Tongue (tissue), 2 donors: ENCODE results near the gene FIGNL1. TPM values are rescaled to one million over a fixed set of nuclear protein-coding genes. Genes with fewer than 3 reads are reported as not detected.
A peak's percentile ranks its signal among the peaks of the same experiment; 100 is the strongest.

Experiments
- DNase-seq: peaks from one replicate; pipeline ENCODE4 v3.0.0-alpha.2; 2015
- total RNA-seq: library from RNA; depleted of rRNA; stranded (reverse); fragments of >200 nt; gene quantifications from one replicate; pipeline ENCODE4 v1.2.3, GENCODE V29; 2014

Gene FIGNL1, protein sequence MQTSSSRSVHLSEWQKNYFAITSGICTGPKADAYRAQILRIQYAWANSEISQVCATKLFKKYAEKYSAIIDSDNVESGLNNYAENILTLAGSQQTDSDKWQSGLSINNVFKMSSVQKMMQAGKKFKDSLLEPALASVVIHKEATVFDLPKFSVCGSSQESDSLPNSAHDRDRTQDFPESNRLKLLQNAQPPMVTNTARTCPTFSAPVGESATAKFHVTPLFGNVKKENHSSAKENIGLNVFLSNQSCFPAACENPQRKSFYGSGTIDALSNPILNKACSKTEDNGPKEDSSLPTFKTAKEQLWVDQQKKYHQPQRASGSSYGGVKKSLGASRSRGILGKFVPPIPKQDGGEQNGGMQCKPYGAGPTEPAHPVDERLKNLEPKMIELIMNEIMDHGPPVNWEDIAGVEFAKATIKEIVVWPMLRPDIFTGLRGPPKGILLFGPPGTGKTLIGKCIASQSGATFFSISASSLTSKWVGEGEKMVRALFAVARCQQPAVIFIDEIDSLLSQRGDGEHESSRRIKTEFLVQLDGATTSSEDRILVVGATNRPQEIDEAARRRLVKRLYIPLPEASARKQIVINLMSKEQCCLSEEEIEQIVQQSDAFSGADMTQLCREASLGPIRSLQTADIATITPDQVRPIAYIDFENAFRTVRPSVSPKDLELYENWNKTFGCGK
- 19.5 TPM for total RNA-seq

DNA sequence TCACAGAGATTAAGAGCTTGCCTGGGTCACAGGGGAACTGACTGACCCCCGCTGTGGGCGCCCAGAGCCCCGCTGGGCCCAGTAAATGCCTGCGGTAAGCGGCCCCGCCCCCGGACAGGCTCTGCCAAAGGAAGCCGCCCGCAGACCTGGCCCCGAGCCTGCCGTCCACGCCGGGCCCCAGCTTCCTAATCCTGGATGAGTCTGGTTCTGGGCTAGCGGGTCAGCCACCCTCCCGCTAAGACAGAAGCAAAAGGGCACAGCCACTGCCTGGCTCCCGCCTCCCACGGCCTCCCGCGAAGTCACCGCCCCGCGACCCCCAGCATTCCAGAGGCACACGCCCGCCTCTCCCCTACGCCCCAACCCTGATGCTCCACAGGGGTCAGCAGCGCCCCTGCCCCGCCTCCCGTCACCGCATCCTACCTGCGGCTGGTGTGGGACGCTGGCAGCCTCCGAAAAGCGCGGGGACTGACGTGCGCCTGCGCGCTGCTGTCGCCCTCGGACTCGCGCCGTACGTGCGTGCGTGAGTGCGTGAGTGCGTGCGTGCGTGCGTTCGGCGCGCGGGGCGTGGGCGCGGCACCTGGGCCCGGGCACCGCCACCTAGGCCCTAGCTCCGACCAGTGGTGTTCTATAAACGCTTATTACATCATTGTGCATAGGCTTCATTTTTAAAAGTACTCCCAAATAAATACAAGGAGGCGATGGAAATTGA, at the start of gene FIGNL1:
FIGNL1 (minus strand) TSS at position 470 of the 709 bp plus-strand sequence. CDS start 3,063 bp downstream, outside the sequence.
- peak; percentile 86 for DNase-seq

DNA sequence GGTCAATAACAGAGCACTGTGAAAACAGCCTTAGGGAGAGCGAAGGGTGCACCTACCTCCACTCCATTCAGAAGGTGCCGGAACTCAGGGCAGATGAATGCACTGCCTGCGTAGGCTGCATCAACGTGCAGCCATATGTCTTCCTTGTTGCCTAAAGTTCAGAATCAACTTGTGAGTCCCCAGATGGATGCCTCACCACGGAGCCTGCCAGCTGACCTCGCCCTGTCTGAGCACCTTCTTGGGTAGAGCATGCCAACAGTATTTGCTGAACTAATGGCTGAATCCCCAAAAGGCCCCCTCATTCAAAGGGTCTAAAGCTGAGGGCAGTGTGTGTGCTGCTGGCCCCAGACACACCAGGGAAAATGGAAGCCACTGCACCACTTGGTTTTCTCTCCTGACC, 48.9 kb upstream of the FIGNL1 start:
- DNase-seq = no peak

DNA sequence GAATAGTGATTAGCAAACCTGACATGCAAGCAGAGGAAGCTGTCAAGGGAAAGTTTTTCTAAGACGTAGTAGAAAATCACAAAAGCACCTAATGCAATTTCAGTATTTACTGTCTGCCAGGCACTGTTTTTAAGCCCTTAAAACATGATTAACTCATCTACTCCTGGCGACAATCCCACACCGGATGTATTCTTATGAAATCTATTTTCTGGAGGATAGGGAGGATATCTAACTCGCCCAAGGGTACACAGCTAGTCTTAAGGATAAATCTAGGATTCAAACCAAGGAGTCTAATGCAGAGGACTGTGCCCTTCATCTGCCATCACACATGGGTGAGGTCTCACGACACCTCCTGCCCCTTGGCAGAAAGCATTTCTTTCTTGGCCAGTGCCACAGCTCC, 47.8 kb upstream of the FIGNL1 start:
- DNase-seq = no peak

DNA sequence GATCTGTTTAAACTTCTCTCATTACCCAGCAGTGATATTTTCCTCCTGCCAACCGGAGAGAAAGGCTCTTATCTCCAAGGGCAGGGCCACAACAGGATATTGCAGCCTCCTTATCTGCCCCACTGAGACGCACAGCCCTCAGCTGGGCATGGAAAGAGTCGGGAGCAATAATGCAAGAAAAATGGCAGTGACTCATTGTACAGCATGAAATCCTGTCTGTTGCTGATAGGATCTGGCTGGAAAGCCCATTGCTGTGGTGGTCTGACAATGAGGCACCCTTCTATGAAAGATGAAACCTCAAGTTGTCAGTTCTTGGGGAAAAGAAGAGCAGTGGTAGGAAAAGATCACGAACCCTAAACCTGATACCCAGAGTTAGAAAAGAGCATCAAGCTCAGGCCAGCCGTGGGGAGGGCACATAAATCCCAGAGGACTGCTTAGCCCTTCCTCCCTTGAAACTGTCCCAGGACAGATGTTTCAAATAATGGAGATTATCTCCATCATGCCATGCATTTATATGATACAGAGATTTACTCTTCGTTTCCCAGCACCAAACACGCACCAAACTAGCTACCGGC, 47.0 kb upstream of the FIGNL1 start:
- DNase-seq = peak; percentile 54

DNA sequence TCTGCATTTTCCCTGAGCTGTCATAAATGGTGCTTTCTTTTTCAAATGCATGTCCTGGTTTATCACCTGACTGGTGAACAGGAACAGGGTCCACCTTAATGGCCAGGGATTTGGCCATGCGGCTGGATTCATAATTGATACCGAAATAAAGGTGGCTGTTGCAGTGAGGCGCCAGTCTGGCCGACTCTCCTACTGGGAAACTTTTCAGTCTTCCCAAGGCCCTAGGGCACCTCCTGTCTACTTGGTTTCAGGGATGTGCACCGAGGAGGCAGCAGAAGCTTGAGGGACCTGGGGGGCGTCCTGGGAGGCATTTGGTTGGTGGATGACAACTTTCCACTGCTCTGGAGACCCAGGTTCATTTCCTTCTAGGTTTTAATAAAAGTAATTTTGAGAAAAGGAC, 46.4 kb upstream of the FIGNL1 start:
- DNase-seq = no peak

DNA sequence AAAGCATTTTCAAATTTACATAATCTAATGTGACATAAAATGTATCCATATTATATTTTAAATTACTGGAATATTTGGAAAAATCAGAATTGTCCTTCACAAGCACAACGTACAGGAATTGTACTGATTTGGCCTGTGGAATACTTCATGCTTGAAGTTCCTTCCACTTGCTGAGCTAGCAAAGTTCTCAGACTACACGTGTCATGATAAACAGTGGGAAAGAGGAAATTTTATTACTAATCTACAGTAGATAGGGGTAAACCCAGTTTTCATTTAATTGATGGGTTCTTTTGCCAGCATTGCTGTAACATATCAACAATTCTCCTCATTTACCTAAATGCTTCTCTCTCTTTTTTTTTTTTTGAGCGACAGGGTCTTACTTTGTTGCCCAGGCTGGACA, 45.6 kb upstream of the FIGNL1 start:
- DNase-seq = no peak

DNA sequence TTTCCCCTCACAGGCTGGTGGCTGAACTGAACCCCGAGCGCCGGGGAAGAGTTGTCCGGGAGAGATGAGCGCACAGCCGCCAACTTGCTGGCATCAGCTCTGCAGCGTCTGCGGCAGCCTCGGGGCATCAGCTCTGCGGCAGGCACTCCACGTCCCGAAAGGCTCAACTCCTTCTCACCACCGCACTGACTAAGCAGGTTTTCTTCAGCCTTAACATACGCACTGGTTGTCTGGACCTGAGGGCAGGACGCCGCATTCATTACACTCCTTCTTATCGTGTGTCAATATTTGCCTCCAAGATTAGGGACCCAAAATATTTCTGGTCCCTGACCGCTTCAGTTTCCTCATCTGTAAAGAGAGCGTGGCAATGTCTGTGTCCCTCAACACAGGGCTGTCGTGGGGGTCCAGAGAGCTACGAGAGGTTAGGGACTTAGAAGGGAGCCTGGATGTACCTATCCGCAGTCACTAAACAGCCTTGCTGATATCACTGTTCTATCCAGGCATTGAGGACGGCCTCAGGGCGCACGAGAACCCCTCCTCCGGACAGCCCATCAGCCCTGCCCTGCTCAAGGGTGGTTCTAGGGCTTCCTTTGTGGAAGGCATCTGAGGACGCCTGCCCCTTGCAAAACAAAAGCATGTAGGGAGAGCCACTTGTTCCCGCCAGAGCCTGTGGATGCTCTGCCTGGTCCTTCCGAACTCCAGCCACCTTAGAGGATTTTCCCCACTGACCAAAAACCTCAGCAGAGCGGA, 42.8 kb upstream of the FIGNL1 start:
- DNase-seq = no peak

DNA sequence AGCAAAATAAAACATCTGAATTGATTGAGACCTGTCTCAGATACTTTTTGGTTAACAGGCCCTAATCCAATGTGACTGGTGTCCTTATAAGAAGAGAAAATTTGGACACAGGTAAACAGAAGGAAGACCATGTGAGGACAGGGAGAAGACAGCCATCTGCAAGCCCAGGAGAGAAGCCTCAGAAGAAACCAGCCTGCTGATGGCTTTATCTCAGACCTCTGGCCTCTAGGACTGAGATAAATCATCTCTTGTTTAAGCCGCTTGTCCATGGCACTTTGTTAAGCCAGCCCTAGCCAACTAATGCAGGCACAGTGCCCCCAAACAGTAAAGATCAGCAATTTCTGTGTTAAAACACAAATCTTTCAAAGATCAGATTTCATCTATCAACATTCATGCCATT, 41.8 kb upstream of the FIGNL1 start:
- no peak for DNase-seq

DNA sequence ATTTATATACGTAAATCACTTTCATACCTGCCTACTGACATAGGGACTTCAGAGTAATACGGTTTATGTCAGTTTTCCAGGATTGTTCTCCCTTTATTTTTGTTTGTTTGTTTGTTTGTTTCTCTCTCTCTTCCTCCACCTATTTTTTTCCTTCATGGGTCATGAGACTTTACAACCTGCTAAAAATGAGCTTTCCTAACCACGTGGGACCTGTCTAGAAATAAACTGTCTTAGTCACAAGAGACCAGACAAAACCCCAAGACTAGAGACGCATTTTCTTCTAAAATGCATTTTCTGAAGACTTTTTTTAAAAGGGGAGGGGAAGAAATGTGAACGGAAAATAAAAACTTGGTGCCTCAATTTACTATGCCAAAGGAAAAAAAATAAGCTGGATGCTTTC, 41.1 kb upstream of the FIGNL1 start:
- DNase-seq = no peak

DNA sequence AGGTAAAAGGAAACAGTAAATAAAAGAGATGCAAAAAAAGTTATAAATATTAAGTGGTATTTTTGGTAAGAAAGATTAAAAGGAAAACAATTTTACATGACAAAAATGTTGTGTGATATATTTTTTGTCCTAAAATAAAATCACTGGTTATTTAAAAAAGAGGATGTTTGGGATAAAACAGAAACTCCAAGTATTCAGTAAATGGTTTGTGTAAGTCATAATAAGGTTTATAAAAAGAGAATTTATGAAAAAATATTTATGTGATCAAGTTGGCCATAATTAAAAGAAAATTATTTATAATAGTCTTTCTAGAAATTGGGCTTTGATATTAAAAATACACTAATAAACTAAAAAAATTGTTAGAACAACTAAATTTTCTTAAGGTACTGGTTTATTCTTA, 38.2 kb upstream of the FIGNL1 start:
- DNase-seq = no peak

DNA sequence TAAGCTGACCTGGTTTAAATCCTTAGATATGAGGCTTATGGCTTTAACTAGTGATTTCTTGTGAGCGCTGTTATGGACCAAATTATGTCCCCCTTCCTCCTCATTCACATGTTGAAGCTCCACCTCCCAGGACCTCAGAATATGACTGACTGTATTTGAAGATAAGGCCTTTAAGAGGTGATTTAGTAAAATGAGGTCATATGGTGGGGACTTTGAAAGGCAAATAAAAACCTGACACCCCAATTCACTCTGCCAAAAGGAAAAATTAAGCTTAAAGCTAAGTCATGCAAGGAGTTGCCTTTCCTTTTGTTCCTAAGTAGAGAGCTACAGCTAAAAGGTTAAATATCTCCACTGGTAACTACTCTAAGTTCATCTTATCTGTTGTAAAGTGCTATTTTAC, 36.4 kb upstream of the FIGNL1 start:
- no peak for DNase-seq

DNA sequence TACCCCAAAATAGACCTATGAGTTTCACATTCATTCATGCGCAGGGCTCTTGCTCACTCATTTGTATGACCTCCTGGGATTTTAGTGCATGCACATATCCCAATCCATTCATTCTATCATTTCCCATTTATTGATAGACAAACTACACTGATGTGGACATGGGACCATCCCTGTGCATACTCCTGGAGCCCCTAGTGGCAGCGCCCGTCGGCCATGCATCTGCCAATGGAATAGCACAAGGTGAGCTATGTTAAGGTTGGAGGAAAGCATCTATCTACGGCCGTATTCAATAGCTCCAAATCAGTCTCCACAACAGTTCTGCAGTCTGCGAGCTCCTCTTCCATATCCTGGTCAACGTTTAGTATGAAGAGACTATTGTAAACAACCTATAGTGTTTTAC, 31.7 kb upstream of the FIGNL1 start:
- DNase-seq = no peak

DNA sequence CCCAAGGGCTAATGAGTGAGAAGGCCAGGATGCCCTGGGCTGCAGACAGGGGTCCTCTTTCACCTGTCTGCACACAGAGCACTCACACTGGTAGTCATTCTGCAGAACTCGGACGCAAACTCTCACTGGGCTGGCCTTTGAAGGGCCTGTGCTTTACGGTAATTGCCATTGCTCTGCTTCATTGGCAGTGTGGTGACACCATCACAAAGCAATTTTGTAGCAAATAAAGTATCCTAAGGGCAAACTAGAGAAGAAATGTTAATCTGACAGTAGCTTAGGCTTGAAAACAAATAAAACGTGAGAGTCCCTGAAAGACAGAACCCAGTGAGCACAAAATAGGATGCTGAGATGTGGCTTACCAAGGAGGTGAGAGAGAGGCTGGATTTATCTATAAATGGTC, 30.6 kb upstream of the FIGNL1 start:
- DNase-seq = no peak

DNA sequence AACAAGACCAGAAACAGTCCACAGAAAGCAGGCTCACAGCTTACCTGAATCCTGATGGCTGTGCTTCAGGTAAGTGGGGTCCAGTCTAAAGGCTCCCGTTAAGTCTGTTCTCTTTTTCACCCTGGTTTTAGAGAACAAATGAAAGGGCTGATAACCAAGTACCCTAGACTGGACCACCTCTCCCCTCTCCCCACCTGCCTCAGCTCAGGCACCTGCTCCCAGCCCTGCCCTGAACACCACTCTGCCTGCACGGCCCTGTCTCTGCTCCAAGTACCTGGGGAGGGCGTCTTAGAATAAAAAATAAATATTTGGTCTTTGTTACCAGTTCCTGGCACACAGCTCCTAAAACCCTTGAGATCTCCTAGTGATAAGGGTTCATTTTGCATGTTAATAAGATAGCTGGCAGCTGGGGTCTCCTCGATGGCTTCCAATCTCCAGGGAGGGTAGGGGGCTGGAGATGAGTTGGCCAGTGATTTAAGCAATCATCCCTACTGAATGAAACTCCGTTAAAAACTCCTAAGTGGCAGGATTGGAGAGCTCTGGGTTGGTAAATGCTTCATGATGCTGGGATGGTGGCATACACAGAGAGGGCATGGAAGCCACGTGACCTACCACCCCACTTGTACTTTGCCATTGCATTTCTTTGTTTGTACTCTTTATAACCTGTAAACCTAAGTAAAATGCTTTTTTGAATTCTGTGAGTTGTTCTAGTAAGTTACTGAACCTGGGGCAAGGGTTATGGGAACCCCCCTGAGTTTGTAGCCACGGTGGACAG, 29.8 kb upstream of the FIGNL1 start:
- no peak for DNase-seq

DNA sequence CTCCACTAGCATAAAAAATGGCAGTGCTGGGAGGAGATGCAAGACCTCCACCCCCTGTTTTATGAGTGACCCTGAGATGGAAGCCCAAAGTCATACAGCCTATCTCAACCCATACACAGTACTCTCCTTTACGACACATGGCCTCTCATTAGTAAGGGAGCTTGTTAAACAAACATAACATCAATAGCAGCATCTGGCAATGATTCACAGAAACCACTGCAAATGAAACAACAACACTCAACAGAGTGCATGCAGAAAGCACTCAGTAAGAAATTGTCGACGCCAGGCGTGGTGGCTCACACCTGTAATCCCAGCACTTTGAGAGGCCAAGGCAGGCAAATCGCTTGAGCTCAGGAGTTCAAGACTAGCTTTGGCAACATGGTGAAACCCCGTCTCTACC, 27.5 kb upstream of the FIGNL1 start:
- no peak for DNase-seq

DNA sequence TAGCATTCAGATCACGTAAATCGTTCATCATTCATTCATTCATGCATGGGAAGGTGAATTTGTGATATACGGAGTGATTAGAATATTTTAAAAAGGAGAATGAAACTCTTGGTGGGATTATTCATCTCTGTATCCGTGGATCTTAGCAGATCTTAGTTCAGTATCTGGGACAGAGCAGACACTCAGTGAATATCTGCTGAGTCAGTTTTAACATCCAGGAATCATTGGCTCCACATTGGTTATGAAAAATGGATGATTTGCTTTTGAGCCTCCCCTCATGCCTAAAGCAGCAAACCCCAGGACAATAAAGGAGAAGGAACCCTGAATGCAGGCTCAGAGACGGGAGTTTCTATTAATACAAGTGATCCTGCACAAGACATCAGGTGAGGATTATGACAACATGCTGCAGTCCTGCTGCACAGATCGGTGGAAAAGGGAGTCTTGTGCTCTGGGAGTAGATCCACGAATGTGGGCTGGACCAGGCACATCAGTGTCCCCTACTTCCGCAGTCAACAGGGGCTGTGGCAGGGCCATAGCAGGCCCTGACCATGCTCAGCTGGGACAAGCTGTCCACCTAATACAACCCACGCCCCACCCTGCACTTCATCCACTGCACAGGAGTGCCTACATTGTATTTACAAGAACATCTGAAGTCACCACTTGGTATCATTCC, 26.9 kb upstream of the FIGNL1 start:
- DNase-seq = no peak

DNA sequence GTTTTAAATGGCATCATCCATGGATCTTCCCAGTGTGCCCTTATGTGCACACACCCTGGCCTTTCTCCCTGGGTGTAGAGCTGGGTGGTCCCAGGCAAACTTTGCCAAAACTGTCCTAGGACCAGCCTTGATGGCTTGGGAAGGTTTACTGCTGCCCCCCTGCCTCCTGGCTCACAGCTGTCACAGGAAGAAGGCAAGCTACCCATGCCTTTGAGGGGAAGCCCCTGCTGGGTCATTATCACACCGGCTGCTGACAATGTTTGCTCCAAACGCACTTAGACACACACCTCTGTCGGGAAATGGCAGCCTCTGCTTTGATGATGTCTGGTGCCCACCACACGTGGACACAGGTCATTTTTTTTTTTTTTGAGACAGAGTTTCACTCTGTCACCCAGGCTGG, 25.2 kb upstream of the FIGNL1 start:
- no peak for DNase-seq

DNA sequence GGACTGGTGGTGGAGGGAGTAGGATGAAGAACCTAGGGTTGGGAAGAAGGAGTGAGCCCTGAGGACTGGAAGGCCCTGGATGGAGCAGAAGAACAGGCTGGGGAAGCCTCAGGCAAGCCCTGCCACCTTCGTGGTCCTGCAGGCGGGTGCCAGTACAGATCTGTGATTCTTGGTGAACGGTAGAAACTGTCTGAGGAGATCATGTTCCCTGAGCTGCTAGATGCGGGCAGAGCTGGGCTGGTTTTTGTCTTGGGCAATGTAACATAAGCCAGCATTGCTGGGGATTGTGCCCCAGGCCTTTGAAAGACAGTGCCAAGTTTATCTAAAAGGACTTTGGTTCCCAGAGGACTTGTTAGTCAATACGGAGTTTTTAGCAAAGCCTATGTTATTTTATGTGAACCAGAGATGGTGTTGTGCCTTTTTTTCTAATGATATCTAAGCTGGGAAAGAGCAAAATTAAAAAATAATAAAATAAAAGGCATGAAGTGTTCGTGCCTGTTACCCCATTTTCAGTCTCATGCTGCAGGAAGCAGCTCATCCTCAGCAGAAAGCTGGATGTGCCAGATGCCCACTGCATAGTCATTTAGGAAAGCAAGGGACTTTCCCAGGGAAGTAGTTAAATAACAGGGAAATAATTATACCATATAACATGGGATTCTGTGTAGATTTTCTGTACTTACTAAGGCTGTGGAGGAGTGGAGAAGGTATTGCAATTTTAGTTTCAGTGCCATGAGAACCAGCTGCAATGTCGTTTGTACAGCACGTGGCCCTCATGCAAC, 24.4 kb upstream of the FIGNL1 start:
- peak; percentile 17 for DNase-seq

DNA sequence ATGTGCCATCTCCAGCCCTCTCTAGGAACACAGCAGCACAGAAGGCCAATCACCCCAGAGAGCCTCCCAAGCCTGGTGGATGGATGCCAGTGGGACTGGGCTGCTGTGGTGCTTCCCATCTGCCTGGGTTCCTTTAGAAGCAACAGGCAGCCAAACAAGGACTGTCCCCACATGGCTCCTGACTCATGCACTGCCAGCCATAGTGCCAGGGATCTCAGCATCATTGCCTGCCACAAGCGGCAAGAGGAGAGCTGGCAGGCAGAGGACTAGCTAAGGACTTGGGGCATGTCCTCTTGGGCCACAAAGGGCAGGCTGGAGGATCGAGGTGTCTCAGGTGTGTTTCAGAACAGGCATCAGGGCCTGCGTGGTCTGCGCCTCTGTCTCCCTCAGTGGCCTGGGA, 23.4 kb upstream of the FIGNL1 start:
- DNase-seq = no peak

DNA sequence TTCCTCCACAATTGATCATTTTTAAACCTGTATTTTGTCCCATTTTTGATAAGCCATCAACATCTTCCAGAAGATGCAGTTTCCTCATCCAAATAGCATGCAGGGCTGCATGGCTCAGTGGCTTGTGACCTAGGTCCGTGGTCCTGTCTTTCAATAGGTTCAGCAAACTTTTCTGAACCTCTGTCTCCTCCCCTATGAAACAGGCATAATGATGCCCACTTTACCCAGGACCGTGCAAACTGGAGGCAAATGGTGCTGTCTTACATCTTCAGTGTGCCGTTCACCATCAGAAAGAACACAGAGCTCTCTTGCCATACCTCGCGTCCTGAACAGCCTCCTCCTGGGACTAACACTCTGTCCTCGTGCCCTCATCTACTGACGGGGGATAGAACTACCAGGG, 22.3 kb upstream of the FIGNL1 start:
- no peak for DNase-seq
